Measurements from ENCODE around the gene ABHD15. TPM values are rescaled to one million over a fixed set of nuclear protein-coding genes. Genes with fewer than 3 reads are reported as not detected.

ABHD15 gene
- polyA plus RNA-seq, 1 donor from 2014 or later, result 0.21 TPM

DNA sequence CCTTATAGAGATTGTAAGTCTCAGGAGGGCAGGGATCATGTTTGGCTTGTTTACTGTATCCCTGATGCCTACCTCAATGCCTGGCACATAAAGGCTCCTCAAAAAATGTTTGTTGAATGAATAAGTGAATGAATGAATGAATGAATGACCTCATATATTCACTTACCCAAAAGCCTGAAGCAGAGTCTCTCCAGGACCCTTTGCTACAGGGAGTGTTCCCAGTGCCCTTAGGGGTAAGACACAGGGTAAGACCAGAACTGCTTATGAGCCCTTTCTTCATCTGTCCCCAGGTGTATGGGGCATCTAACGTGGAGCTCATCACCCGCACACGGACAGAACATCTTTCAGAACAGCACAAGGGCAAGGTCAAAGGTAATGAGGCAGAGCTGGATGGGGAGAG is 43.6 kb upstream of the ABHD15 start:
- no peaks in the 10 kb centered on the region for H4K20me1 ChIP-seq (ENCODE audit: insufficient read depth)
- H3K36me3 ChIP-seq (ENCODE audit: insufficient read depth, low read length), result peaks cover 10% of the 10 kb centered on the region
- H3F3A ChIP-seq (ENCODE audit: insufficient read depth, low read length, poor library complexity, severe bottlenecking), result no peaks in the 10 kb centered on the region
- H2AFZ ChIP-seq (ENCODE audit: low read depth, low read length), result no peak overlapping the region
- no peaks in the 10 kb centered on the region for H3K9me2 ChIP-seq (ENCODE audit: insufficient read depth, low read length)
- H3K9me3 ChIP-seq (ENCODE audit: low read length), result no peaks in the 10 kb centered on the region
- TF ChIP-seq SMC3 (conservative IDR thresholded peaks at IDR 0.05; ENCODE audit: poor library complexity) (no peak), MXI1 (conservative IDR thresholded peaks at IDR 0.05; ENCODE audit: poor library complexity, severe bottlenecking) (no peak), EZH2 (IDR thresholded peaks at IDR 0.05; ENCODE audit: borderline replicate concordance, insufficient read depth, low read length, poor library complexity, severe bottlenecking) (no peak), POLR2AphosphoS5 (IDR thresholded peaks at IDR 0.05) (no peak), TAF1 (IDR thresholded peaks at IDR 0.05; ENCODE audit: low read depth) (no peak), RAD21 (conservative IDR thresholded peaks at IDR 0.05) (no peak), EP300 (conservative IDR thresholded peaks at IDR 0.05; ENCODE audit: poor library complexity, severe bottlenecking) (no peak)
- TF ChIP-seq, protein P1, sequence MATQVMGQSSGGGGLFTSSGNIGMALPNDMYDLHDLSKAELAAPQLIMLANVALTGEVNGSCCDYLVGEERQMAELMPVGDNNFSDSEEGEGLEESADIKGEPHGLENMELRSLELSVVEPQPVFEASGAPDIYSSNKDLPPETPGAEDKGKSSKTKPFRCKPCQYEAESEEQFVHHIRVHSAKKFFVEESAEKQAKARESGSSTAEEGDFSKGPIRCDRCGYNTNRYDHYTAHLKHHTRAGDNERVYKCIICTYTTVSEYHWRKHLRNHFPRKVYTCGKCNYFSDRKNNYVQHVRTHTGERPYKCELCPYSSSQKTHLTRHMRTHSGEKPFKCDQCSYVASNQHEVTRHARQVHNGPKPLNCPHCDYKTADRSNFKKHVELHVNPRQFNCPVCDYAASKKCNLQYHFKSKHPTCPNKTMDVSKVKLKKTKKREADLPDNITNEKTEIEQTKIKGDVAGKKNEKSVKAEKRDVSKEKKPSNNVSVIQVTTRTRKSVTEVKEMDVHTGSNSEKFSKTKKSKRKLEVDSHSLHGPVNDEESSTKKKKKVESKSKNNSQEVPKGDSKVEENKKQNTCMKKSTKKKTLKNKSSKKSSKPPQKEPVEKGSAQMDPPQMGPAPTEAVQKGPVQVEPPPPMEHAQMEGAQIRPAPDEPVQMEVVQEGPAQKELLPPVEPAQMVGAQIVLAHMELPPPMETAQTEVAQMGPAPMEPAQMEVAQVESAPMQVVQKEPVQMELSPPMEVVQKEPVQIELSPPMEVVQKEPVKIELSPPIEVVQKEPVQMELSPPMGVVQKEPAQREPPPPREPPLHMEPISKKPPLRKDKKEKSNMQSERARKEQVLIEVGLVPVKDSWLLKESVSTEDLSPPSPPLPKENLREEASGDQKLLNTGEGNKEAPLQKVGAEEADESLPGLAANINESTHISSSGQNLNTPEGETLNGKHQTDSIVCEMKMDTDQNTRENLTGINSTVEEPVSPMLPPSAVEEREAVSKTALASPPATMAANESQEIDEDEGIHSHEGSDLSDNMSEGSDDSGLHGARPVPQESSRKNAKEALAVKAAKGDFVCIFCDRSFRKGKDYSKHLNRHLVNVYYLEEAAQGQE (IDR thresholded peaks at IDR 0.05; ENCODE audit: borderline replicate concordance), result no peak
- TF ChIP-seq, protein P2, sequence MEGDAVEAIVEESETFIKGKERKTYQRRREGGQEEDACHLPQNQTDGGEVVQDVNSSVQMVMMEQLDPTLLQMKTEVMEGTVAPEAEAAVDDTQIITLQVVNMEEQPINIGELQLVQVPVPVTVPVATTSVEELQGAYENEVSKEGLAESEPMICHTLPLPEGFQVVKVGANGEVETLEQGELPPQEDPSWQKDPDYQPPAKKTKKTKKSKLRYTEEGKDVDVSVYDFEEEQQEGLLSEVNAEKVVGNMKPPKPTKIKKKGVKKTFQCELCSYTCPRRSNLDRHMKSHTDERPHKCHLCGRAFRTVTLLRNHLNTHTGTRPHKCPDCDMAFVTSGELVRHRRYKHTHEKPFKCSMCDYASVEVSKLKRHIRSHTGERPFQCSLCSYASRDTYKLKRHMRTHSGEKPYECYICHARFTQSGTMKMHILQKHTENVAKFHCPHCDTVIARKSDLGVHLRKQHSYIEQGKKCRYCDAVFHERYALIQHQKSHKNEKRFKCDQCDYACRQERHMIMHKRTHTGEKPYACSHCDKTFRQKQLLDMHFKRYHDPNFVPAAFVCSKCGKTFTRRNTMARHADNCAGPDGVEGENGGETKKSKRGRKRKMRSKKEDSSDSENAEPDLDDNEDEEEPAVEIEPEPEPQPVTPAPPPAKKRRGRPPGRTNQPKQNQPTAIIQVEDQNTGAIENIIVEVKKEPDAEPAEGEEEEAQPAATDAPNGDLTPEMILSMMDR (IDR thresholded peaks at IDR 0.05; ENCODE audit: poor library complexity, severe bottlenecking), result no peak
- no peak overlapping the region for H3K4me3 ChIP-seq (ENCODE audit: low read length)
- no peak overlapping the region for H3K27ac ChIP-seq (ENCODE audit: low read length)
- peaks cover 7% of the 10 kb centered on the region for H3K27me3 ChIP-seq (ENCODE audit: insufficient read depth, low read depth, low read length)
- no peak overlapping the region for H3K9ac ChIP-seq (ENCODE audit: low read length)
- no peak overlapping the region for H3K4me2 ChIP-seq (ENCODE audit: low read length)
- H3K79me2 ChIP-seq (replicated peaks; ENCODE audit: insufficient read depth, low read length), result peaks cover 5% of the 10 kb centered on the region

DNA sequence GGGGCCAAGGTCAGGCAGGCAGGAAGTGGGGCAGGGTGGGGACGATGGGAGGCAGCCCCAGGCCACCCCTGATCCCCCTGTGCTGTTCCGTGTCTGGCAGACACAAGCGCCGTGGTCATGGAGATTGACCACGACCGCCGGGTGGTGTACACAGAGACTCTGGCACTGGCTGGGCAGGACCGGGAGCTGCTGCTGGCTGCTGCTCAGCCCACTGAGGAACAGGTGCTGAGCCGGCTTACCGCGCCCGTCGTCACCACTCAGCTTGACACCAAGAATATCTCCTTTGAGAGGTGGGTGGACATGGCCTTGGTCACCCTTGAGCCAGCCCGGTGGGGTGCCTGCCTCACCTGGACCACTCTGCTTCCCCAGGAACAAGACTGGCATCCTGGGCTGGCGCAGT is 42.1 kb upstream of the ABHD15 start:
- peaks cover 6% of the 10 kb centered on the region for H3K79me2 ChIP-seq (replicated peaks; ENCODE audit: insufficient read depth, low read length)
- H2AFZ ChIP-seq (ENCODE audit: low read depth, low read length), result no peak overlapping the region
- no peaks in the 10 kb centered on the region for H3K27me3 ChIP-seq (ENCODE audit: insufficient read depth, low read depth, low read length)
- no peak overlapping the region for H3K9ac ChIP-seq (ENCODE audit: low read length)
- H3F3A ChIP-seq (ENCODE audit: insufficient read depth, low read length, poor library complexity, severe bottlenecking), result no peaks in the 10 kb centered on the region
- H3K9me2 ChIP-seq (ENCODE audit: insufficient read depth, low read length), result no peaks in the 10 kb centered on the region
- H3K9me3 ChIP-seq (ENCODE audit: low read length), result no peaks in the 10 kb centered on the region
- no peak overlapping the region for H3K4me2 ChIP-seq (ENCODE audit: low read length)
- H3K4me3 ChIP-seq (ENCODE audit: low read length), result no peak overlapping the region
- no peak overlapping the region for H3K27ac ChIP-seq (ENCODE audit: low read length)
- no peaks in the 10 kb centered on the region for H4K20me1 ChIP-seq (ENCODE audit: insufficient read depth)
- TF ChIP-seq MXI1 (conservative IDR thresholded peaks at IDR 0.05; ENCODE audit: poor library complexity, severe bottlenecking) (no peak), POLR2AphosphoS5 (IDR thresholded peaks at IDR 0.05) (no peak), EZH2 (IDR thresholded peaks at IDR 0.05; ENCODE audit: borderline replicate concordance, insufficient read depth, low read length, poor library complexity, severe bottlenecking) (no peak), SMC3 (conservative IDR thresholded peaks at IDR 0.05; ENCODE audit: poor library complexity) (no peak), RAD21 (conservative IDR thresholded peaks at IDR 0.05) (no peak), TAF1 (IDR thresholded peaks at IDR 0.05; ENCODE audit: low read depth) (no peak), EP300 (conservative IDR thresholded peaks at IDR 0.05; ENCODE audit: poor library complexity, severe bottlenecking) (no peak)
- TF ChIP-seq, protein P2 (IDR thresholded peaks at IDR 0.05; ENCODE audit: poor library complexity, severe bottlenecking), result no peak
- TF ChIP-seq, protein P1 (IDR thresholded peaks at IDR 0.05; ENCODE audit: borderline replicate concordance), result no peak
- peaks cover 10% of the 10 kb centered on the region for H3K36me3 ChIP-seq (ENCODE audit: insufficient read depth, low read length)
